GM12891 (cell line): ENCODE results near the gene RPGRIP1L.

Experiments used
- PAX5 ChIP-seq: IDR thresholded peaks from 2 replicates; pipeline ENCODE4 v1.6.1; 2011; ENCODE audit warnings: low read length, moderate library complexity, mild to moderate bottlenecking; ENCODE audit not compliant: insufficient read depth, severe bottlenecking
- POLR2A ChIP-seq: IDR thresholded peaks from 2 replicates; pipeline ENCODE4 v1.6.1; 2011; ENCODE audit warnings: low read depth, low read length, control low read depth
- POLR2AphosphoS5 ChIP-seq: IDR thresholded peaks from 2 replicates; pipeline ENCODE4 v1.6.1; 2011; ENCODE audit warnings: low read depth, low read length, control low read depth
- POU2F2 ChIP-seq: IDR thresholded peaks from 2 replicates; pipeline ENCODE4 v1.6.1; 2011; ENCODE audit warnings: low read depth, mild to moderate bottlenecking, control low read depth, low read length, moderate library complexity
- SPI1 ChIP-seq: IDR thresholded peaks from 2 replicates; pipeline ENCODE4 v1.6.1; 2011; ENCODE audit warnings: low read depth, low read length, control low read depth

DNA sequence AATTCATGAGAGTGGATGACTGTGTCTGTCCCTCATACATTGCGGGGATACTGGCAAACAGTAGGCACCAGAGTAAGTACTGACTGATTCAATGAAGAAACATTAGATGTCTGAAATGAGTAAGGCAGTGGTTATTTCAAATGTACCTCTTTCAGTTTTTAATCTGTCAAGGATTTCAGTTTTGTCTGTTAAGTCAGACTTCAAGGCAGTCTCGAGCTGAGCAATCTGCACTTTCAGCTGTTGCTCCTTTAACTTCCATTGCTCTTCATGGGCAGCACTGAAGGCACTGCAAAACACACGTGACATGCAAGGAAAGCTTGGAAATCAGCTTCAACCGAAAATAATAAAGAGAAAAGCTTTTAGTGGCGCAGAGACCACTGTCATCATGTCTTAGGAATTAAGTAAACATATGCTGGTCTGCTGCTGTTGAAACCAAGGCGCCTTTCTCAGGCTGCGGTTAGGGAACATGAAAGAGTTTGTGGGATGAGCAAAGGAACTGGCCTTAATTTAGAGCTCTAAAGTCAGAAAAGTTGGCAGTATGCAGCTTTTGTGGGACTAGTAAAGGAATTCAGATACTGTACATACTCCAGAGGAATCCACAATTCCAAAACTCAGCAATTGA is 38.8 kb downstream of the RPGRIP1L start:
- TF ChIP-seq POLR2A, result no peak
- no peak for TF ChIP-seq POLR2AphosphoS5
- no peak for TF ChIP-seq SPI1
- no peak for TF ChIP-seq POU2F2
- TF ChIP-seq PAX5, result no peak
